Activated naive CD4-positive, alpha-beta T cell treated with anti-CD3 and anti-CD28 coated beads, Interleukin-2, amount 50 U/mL, for 24 hours (primary cell): Measurements from ENCODE around the gene HS6ST3.
"Not testable (repeated sequence)": the region's sequence is repeated elsewhere in the genome, so short reads cannot be mapped to it uniquely, and the experiment has no call there.

ENCODE experiments used
- H3K27ac Mint-ChIP-seq: one replicate; pipeline ENCODE4 v1.8.0; 2021; ENCODE audit warnings: mild to moderate bottlenecking, mixed read lengths
- H3K27me3 Mint-ChIP-seq: one replicate; pipeline ENCODE4 v1.8.0; 2021; ENCODE audit warnings: mixed read lengths
- H3K36me3 Mint-ChIP-seq: one replicate; pipeline ENCODE4 v1.8.0; 2021; ENCODE audit warnings: mixed read lengths
- H3K4me1 Mint-ChIP-seq: one replicate; pipeline ENCODE4 v1.8.0; 2021; ENCODE audit warnings: mixed read lengths
- H3K4me3 Mint-ChIP-seq: one replicate; pipeline ENCODE4 v1.8.0; 2021; ENCODE audit warnings: mild to moderate bottlenecking, mixed read lengths
- H3K9me3 Mint-ChIP-seq: one replicate; pipeline ENCODE4 v1.8.0; 2021; ENCODE audit warnings: mixed read lengths

HS6ST3 gene

GRCh38 chr13:96744367-96745331 lies 654.7 kb downstream of the HS6ST3 start:
- no peaks in the 10 kb centered on the region for H3K27me3 Mint-ChIP-seq
- peaks cover 12% of the 10 kb centered on the region for H3K9me3 Mint-ChIP-seq
- no peaks in the 10 kb centered on the region for H3K36me3 Mint-ChIP-seq
- no peak overlapping the region for H3K4me3 Mint-ChIP-seq
- no peaks in the 10 kb centered on the region for H3K4me1 Mint-ChIP-seq
- H3K27ac Mint-ChIP-seq: no peak overlapping the region

GRCh38 chr13:96746886-96747285 lies 657.0 kb downstream of the HS6ST3 start:
- Mint-ChIP-seq H3K27me3 (no peaks in the 10 kb centered on the region), H3K36me3 (no peaks in the 10 kb centered on the region), H3K4me1 (no peaks in the 10 kb centered on the region), H3K9me3 (peaks cover 6% of the 10 kb centered on the region), H3K27ac (no peak overlapping the region), H3K4me3 (no peak overlapping the region)

- H3K36me3 Mint-ChIP-seq: no peaks in the 10 kb centered on the region
- peaks cover 4% of the 10 kb centered on the region for H3K9me3 Mint-ChIP-seq
- H3K27ac Mint-ChIP-seq: no peak overlapping the region
- H3K4me3 Mint-ChIP-seq: no peak overlapping the region
- H3K4me1 Mint-ChIP-seq: no peaks in the 10 kb centered on the region
- H3K27me3 Mint-ChIP-seq: no peaks in the 10 kb centered on the region
Observed at GRCh38 chr13:96749825-96750224, 659.9 kb downstream of the HS6ST3 start.

- peaks cover 7% of the 10 kb centered on the region for H3K9me3 Mint-ChIP-seq
- H3K36me3 Mint-ChIP-seq: no peaks in the 10 kb centered on the region
- no peaks in the 10 kb centered on the region for H3K4me1 Mint-ChIP-seq
- H3K27me3 Mint-ChIP-seq: no peaks in the 10 kb centered on the region
- H3K27ac Mint-ChIP-seq: no peak overlapping the region
- no peak overlapping the region for H3K4me3 Mint-ChIP-seq
Observed at GRCh38 chr13:96751089-96751488, 661.2 kb downstream of the HS6ST3 start.

- no peak overlapping the region for H3K4me3 Mint-ChIP-seq
- no peaks in the 10 kb centered on the region for H3K4me1 Mint-ChIP-seq
- no peaks in the 10 kb centered on the region for H3K36me3 Mint-ChIP-seq
- no peak overlapping the region for H3K27ac Mint-ChIP-seq
- peaks cover 6% of the 10 kb centered on the region for H3K9me3 Mint-ChIP-seq
- H3K27me3 Mint-ChIP-seq: no peaks in the 10 kb centered on the region
Observed at GRCh38 chr13:96762876-96763275, 673.0 kb downstream of the HS6ST3 start.

GRCh38 chr13:96766306-96766705 lies 676.4 kb downstream of the HS6ST3 start:
- Mint-ChIP-seq H3K9me3 (peaks cover 6% of the 10 kb centered on the region), H3K27ac (no peak overlapping the region), H3K36me3 (no peaks in the 10 kb centered on the region), H3K27me3 (no peaks in the 10 kb centered on the region), H3K4me1 (no peaks in the 10 kb centered on the region), H3K4me3 (no peak overlapping the region)

GRCh38 chr13:96768524-96768923 lies 678.6 kb downstream of the HS6ST3 start:
- no peaks in the 10 kb centered on the region for H3K9me3 Mint-ChIP-seq
- H3K36me3 Mint-ChIP-seq: no peaks in the 10 kb centered on the region
- no peak overlapping the region for H3K27ac Mint-ChIP-seq
- H3K27me3 Mint-ChIP-seq: no peaks in the 10 kb centered on the region
- H3K4me3 Mint-ChIP-seq: no peak overlapping the region
- H3K4me1 Mint-ChIP-seq: no peaks in the 10 kb centered on the region

GRCh38 chr13:96769874-96770273 lies 680.0 kb downstream of the HS6ST3 start:
- H3K9me3 Mint-ChIP-seq: no peaks in the 10 kb centered on the region
- H3K27ac Mint-ChIP-seq: no peak overlapping the region
- no peak overlapping the region for H3K4me3 Mint-ChIP-seq
- H3K4me1 Mint-ChIP-seq: no peaks in the 10 kb centered on the region
- H3K36me3 Mint-ChIP-seq: no peaks in the 10 kb centered on the region
- H3K27me3 Mint-ChIP-seq: no peaks in the 10 kb centered on the region

- Mint-ChIP-seq H3K9me3 (peaks cover 9% of the 10 kb centered on the region), H3K4me1 (no peaks in the 10 kb centered on the region), H3K36me3 (no peaks in the 10 kb centered on the region), H3K4me3 (no peak overlapping the region), H3K27me3 (no peaks in the 10 kb centered on the region), H3K27ac (no peak overlapping the region)
Observed at GRCh38 chr13:96771486-96772367, 681.8 kb downstream of the HS6ST3 start.

GRCh38 chr13:96772426-96772825 lies 682.5 kb downstream of the HS6ST3 start:
- Mint-ChIP-seq H3K36me3 (no peaks in the 10 kb centered on the region), H3K4me3 (no peak overlapping the region), H3K27me3 (no peaks in the 10 kb centered on the region)

GRCh38 chr13:96778302-96778701 lies 688.4 kb downstream of the HS6ST3 start:
- not testable (repeated sequence) for H3K4me3 Mint-ChIP-seq, H3K4me1 Mint-ChIP-seq, H3K27ac Mint-ChIP-seq, H3K27me3 Mint-ChIP-seq, H3K36me3 Mint-ChIP-seq
- peaks cover 20% of the 10 kb centered on the region for H3K9me3 Mint-ChIP-seq

More at GRCh38 chr13:96772426-96772825, 682.5 kb downstream of the HS6ST3 start:
- Mint-ChIP-seq H3K27ac (no peak overlapping the region), H3K4me1 (no peaks in the 10 kb centered on the region), H3K9me3 (peaks cover 12% of the 10 kb centered on the region)

GRCh38 chr13:96779691-96780090 lies 689.8 kb downstream of the HS6ST3 start:
- Mint-ChIP-seq H3K4me1 (no peaks in the 10 kb centered on the region), H3K27ac (no peak overlapping the region), H3K27me3 (no peaks in the 10 kb centered on the region), H3K36me3 (no peaks in the 10 kb centered on the region), H3K9me3 (peaks cover 20% of the 10 kb centered on the region), H3K4me3 (no peak overlapping the region)

- no peak overlapping the region for H3K27ac Mint-ChIP-seq
- H3K4me1 Mint-ChIP-seq: no peaks in the 10 kb centered on the region
- no peaks in the 10 kb centered on the region for H3K27me3 Mint-ChIP-seq
- peaks cover 20% of the 10 kb centered on the region for H3K9me3 Mint-ChIP-seq
- H3K4me3 Mint-ChIP-seq: no peak overlapping the region
- no peaks in the 10 kb centered on the region for H3K36me3 Mint-ChIP-seq
Observed at GRCh38 chr13:96780105-96780504, 690.2 kb downstream of the HS6ST3 start.

GRCh38 chr13:96781141-96781540 lies 691.2 kb downstream of the HS6ST3 start:
- H3K4me1 Mint-ChIP-seq: no peaks in the 10 kb centered on the region
- H3K9me3 Mint-ChIP-seq: peaks cover 15% of the 10 kb centered on the region
- H3K4me3 Mint-ChIP-seq: no peak overlapping the region
- H3K27me3 Mint-ChIP-seq: no peaks in the 10 kb centered on the region
- no peaks in the 10 kb centered on the region for H3K36me3 Mint-ChIP-seq
- H3K27ac Mint-ChIP-seq: no peak overlapping the region

- Mint-ChIP-seq H3K4me3 (no peak overlapping the region), H3K9me3 (peaks cover 17% of the 10 kb centered on the region)
Observed at GRCh38 chr13:96782186-96782585, 692.3 kb downstream of the HS6ST3 start.

GRCh38 chr13:96783057-96783456 lies 693.1 kb downstream of the HS6ST3 start:
- Mint-ChIP-seq H3K27me3 (no peaks in the 10 kb centered on the region), H3K4me3 (no peak overlapping the region), H3K27ac (no peak overlapping the region), H3K4me1 (no peaks in the 10 kb centered on the region), H3K36me3 (no peaks in the 10 kb centered on the region), H3K9me3 (peaks cover 14% of the 10 kb centered on the region)

More at GRCh38 chr13:96782186-96782585, 692.3 kb downstream of the HS6ST3 start:
- Mint-ChIP-seq H3K4me1 (no peaks in the 10 kb centered on the region), H3K27me3 (no peaks in the 10 kb centered on the region), H3K36me3 (no peaks in the 10 kb centered on the region), H3K27ac (no peak overlapping the region)
